Mesenchymal stem cell (in vitro differentiated cells and primary cell): ENCODE measurements around the gene ZNF624. TPM values are rescaled to one million over a fixed set of nuclear protein-coding genes. Genes with fewer than 3 reads are reported as not detected.
"Not testable (repeated sequence)": the region's sequence is repeated elsewhere in the genome, so short reads cannot be mapped to it uniquely, and the experiment has no call there.

Experiments
- DNase-seq: peaks from one replicate; pipeline ENCODE4 v3.0.0-alpha.2; 2013
- H2AFZ ChIP-seq: one replicate; pipeline ENCODE4 v1.6.1; 2013; ENCODE audit warnings: low read depth, mild to moderate bottlenecking, control low read depth, inconsistent platforms, low read length, moderate library complexity
- H2AK5ac ChIP-seq: 2 replicates; pipeline ENCODE4 v1.6.1; 2013; ENCODE audit warnings: low read length, moderate library complexity, mild to moderate bottlenecking, inconsistent platforms; ENCODE audit not compliant: severe bottlenecking
- H2BK120ac ChIP-seq: one replicate; pipeline ENCODE4 v1.6.1; 2013; ENCODE audit warnings: low read depth, mild to moderate bottlenecking, inconsistent platforms, low read length, moderate library complexity
- H2BK12ac ChIP-seq, 2 experiments: one replicate each; pipeline ENCODE4 v1.6.1; 2013; ENCODE audit warnings: inconsistent platforms in 2 of 2, low read length in 2 of 2, mild to moderate bottlenecking in 2 of 2, moderate library complexity in 2 of 2, control low read depth in 1 of 2
- H2BK15ac ChIP-seq: one replicate; pipeline ENCODE4 v1.6.1; 2013; ENCODE audit warnings: mild to moderate bottlenecking, low read depth, inconsistent platforms; ENCODE audit not compliant: poor library complexity, severe bottlenecking
- H2BK5ac ChIP-seq: 2 replicates; pipeline ENCODE4 v1.6.1; 2013; ENCODE audit warnings: low read depth, mild to moderate bottlenecking, low read length, control low read depth, inconsistent platforms; ENCODE audit not compliant: poor library complexity, severe bottlenecking
- H3K14ac ChIP-seq, 2 experiments: one replicate each; pipeline ENCODE4 v1.6.1; 2013; ENCODE audit warnings: inconsistent platforms in 2 of 2, low read length in 2 of 2, control low read depth in 1 of 2, mild to moderate bottlenecking in 1 of 2, moderate library complexity in 1 of 2
- H3K18ac ChIP-seq, 2 experiments: one replicate each; pipeline ENCODE4 v1.6.1; 2013; ENCODE audit warnings: inconsistent platforms in 2 of 2, low read length in 2 of 2, control low read depth in 1 of 2, low read depth in 1 of 2, mild to moderate bottlenecking in 1 of 2
- H3K23ac ChIP-seq, 2 experiments: one replicate each; pipeline ENCODE4 v1.6.1; 2013; ENCODE audit warnings: inconsistent platforms in 2 of 2, low read length in 2 of 2, mild to moderate bottlenecking in 2 of 2, moderate library complexity in 2 of 2, control low read depth in 1 of 2
- H3K27ac ChIP-seq: 2 replicates; pipeline ENCODE4 v1.5.1; 2013; ENCODE audit warnings: mild to moderate bottlenecking, moderate library complexity, low read length, control low read depth, inconsistent platforms; ENCODE audit not compliant: poor library complexity, severe bottlenecking
- H3K27me3 ChIP-seq, 2 experiments: 2 replicates each; pipeline versions ENCODE4 v1.6.1 to v1.7.0; 2013; ENCODE audit warnings: low read length in 2 of 2, mild to moderate bottlenecking in 2 of 2, moderate library complexity in 2 of 2, control low read depth in 1 of 2, inconsistent platforms in 1 of 2; ENCODE audit not compliant: control insufficient read depth in 1 of 2, insufficient read depth in 1 of 2
- H3K36me3 ChIP-seq, 2 experiments: 2 replicates each; pipeline versions ENCODE4 v1.6.1 to v1.7.0; 2013; ENCODE audit warnings: low read length in 2 of 2, control low read depth in 1 of 2, inconsistent platforms in 1 of 2, low read depth in 1 of 2, mild to moderate bottlenecking in 1 of 2; ENCODE audit not compliant: insufficient read depth in 2 of 2, control insufficient read depth in 1 of 2
- H3K4ac ChIP-seq, 2 experiments: one replicate each; pipeline ENCODE4 v1.6.1; 2013; ENCODE audit warnings: inconsistent platforms in 2 of 2, low read length in 2 of 2, mild to moderate bottlenecking in 2 of 2, moderate library complexity in 2 of 2, control low read depth in 1 of 2, low read depth in 1 of 2
- H3K4me1 ChIP-seq: 2 replicates; pipeline ENCODE4 v1.6.1; 2013; ENCODE audit warnings: low read depth, low read length, control low read depth; ENCODE audit not compliant: control insufficient read depth, insufficient read depth
- H3K4me2 ChIP-seq: 2 replicates; pipeline ENCODE4 v1.6.1; 2013; ENCODE audit warnings: low read length, mild to moderate bottlenecking, inconsistent platforms; ENCODE audit not compliant: poor library complexity, severe bottlenecking
- H3K4me3 ChIP-seq, 2 experiments: 2 replicates each; pipeline versions ENCODE4 v1.5.1 to v1.7.0; 2013; ENCODE audit warnings: low read length in 2 of 2, mild to moderate bottlenecking in 2 of 2, control low read depth in 1 of 2, low read depth in 1 of 2; ENCODE audit not compliant: insufficient read depth in 1 of 2
- H3K79me1 ChIP-seq: replicated peaks from 2 replicates; pipeline ENCODE4 v1.6.1; 2013; ENCODE audit warnings: mild to moderate bottlenecking, control low read depth, low read length, inconsistent platforms; ENCODE audit not compliant: poor library complexity, severe bottlenecking
- H3K9ac ChIP-seq: 2 replicates; pipeline ENCODE4 v1.7.0; 2013; ENCODE audit warnings: mild to moderate bottlenecking, low read length, moderate library complexity
- H3K9me3 ChIP-seq: 2 replicates; pipeline ENCODE4 v1.7.0; 2013; ENCODE audit warnings: mild to moderate bottlenecking, low read length; ENCODE audit not compliant: control insufficient read depth
- H4K8ac ChIP-seq: one replicate; pipeline ENCODE4 v1.6.1; 2013; ENCODE audit warnings: inconsistent platforms, mild to moderate bottlenecking, low read length, moderate library complexity
- H4K91ac ChIP-seq: one replicate; pipeline ENCODE4 v1.6.1; 2013; ENCODE audit warnings: mild to moderate bottlenecking, low read length, inconsistent platforms
- WGBS: methylation state at CpG from one replicate; pipeline ENCODE4 v1.1.7; 2013; ENCODE audit warnings: mixed read lengths; 5-methylcytosine and 5-hydroxymethylcytosine counted together
- polyA plus RNA-seq, 2 experiments: library from polyadenylated mRNA; stranded (reverse); fragments of 200-250 nt; gene quantifications; one replicate each; pipeline ENCODE4 v1.2.3, GENCODE V29; 2013

ZNF624 gene
- 3.0 TPM for polyA plus RNA-seq (2013, experiment 1 of 2)
- polyA plus RNA-seq (2013, experiment 2 of 2): 2.8 TPM

DNA sequence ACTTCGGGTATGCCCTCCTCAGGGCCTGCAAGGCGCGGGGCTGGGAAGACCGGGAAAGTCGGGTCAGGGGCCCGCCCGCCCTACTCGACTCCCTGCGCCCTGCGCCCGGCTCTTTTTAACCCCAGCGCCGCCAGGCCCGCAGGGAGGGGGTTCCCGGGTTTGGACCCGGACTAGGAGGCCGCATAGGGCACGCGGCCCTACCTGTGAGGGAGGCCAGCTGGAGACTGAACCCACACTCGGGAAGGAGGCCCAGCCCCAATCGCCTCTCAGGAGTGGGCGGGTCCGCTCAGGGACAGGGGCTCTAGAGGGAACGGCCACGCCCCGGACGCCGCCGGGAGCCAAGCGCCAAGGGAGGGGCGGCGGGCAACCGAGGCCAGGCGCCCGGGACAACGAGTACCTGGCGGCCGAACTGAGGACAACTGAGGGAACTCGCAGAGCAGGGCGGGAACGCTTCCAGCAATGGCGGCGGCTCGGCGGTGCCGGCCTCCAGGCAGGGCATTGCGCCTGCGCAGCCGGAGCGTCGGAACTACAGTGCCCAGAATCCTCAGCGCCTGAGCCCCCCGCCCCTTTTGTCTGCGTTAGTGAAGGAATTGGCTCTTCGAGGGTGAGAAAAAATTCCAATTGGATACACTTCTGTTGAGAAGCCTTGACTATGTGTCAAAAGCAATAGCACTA, at the start of gene ZNF624:
ZNF624 (minus strand) TSS at position 484 of the 675 bp plus-strand sequence.
- peak within 1 kb of the TSS; percentile 88 for H3K9ac ChIP-seq
- H2AFZ ChIP-seq: peak within 1 kb of the TSS; percentile 96
- peak within 1 kb of the TSS; percentile 94 to 96 for H3K18ac ChIP-seq
- H3K23ac ChIP-seq: no peak within 1 kb of the TSS
- H4K8ac ChIP-seq: peak within 1 kb of the TSS; percentile 92
- H3K4ac ChIP-seq: peak within 1 kb of the TSS; percentile 70 to 99
- H3K4me1 ChIP-seq: no peaks in the 10 kb centered on the region
- peak; percentile 91 for DNase-seq
- H3K4me2 ChIP-seq: peak within 1 kb of the TSS; percentile 54
- H3K27ac ChIP-seq: peak within 1 kb of the TSS; percentile 67
- peak within 1 kb of the TSS; percentile 95 for H2BK15ac ChIP-seq
- peaks cover 0 to 18% of the 10 kb centered on the region in 2 experiments for H3K36me3 ChIP-seq
- H3K14ac ChIP-seq: peak within 1 kb of the TSS in 1 of 2 experiments; percentile 94
- under 1% methylated on average over 52 of the region's 55 CpGs for WGBS
- H2BK12ac ChIP-seq: no peak within 1 kb of the TSS
- H3K27me3 ChIP-seq: peaks cover 0 to 5% of the 10 kb centered on the region in 2 experiments
- peak within 1 kb of the TSS; percentile 63 for H2BK5ac ChIP-seq
- peaks cover 4% of the 10 kb centered on the region for H3K9me3 ChIP-seq
- peaks cover 14% of the 10 kb centered on the region for H3K79me1 ChIP-seq
- H2AK5ac ChIP-seq: no peak within 1 kb of the TSS
- peak within 1 kb of the TSS; percentile 71 for H4K91ac ChIP-seq
- H2BK120ac ChIP-seq: peak within 1 kb of the TSS; percentile 51
- H3K4me3 ChIP-seq: peak within 1 kb of the TSS; percentile 85

DNA sequence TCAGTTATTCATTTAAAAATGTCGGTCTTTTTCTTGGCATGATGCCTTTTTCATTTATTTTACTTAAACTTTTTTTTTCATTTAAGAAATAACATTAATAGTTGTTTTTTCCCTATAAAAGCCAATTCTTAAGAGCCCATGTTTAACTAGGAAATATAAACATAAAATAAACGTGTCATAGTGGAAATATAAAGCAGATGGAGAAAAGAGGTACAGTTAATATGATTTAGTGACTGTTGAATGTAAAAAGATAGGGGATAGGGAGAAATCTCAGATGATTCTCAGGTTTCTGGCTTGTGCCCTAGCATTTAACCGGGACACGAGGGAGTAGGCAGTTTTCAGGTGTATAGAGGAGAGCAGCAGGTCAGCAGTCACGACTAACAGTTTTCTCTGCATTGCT, 44.0 kb upstream of the ZNF624 start:
- 70% methylated on average over 4 of the region's 5 CpGs for whole genome bisulfite sequencing
- not testable (repeated sequence) for H2AFZ ChIP-seq

DNA sequence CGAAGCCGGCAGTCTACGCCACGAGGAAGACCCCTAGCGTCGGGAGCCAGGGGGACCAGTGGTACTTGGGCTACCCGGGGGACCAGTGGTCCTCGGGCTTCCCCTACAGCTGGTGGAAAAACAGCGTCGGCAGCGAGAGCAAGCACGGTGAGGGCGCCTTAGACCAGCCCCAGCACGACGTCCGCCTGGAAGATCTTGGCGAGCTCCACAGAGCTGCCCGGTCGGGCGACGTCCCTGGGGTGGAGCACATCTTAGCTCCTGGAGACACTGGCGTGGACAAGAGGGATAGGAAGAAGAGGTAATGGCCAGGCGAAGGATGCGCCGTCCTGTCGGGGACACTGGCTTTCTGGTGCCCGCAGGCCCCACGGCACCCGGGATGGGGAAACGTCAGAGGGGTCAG, 36.8 kb upstream of the ZNF624 start:
- not testable (repeated sequence) for H3K14ac ChIP-seq, H3K4me3 ChIP-seq, H3K79me1 ChIP-seq, H2BK120ac ChIP-seq, H3K9me3 ChIP-seq, H3K27me3 ChIP-seq, H3K27ac ChIP-seq, H3K9ac ChIP-seq, H3K4me1 ChIP-seq, H4K91ac ChIP-seq, H2BK15ac ChIP-seq, H2AK5ac ChIP-seq, H3K23ac ChIP-seq, H3K4me2 ChIP-seq, H4K8ac ChIP-seq, H3K18ac ChIP-seq, H2AFZ ChIP-seq, H2BK5ac ChIP-seq, DNase-seq, H3K36me3 ChIP-seq, H2BK12ac ChIP-seq, H3K4ac ChIP-seq
- 97% methylated on average over 6 of the region's 30 CpGs for WGBS

More for the DNA sequence above, 44.0 kb upstream of the ZNF624 start:
- H3K14ac ChIP-seq, H3K79me1 ChIP-seq, H3K23ac ChIP-seq, H4K8ac ChIP-seq, H3K4me2 ChIP-seq, H3K9ac ChIP-seq, H2BK120ac ChIP-seq, DNase-seq, H3K9me3 ChIP-seq, H3K27me3 ChIP-seq, H2BK15ac ChIP-seq, H2AK5ac ChIP-seq, H3K27ac ChIP-seq, H4K91ac ChIP-seq, H3K4me1 ChIP-seq, H3K18ac ChIP-seq, H3K4me3 ChIP-seq, H2BK12ac ChIP-seq, H3K4ac ChIP-seq, H3K36me3 ChIP-seq, H2BK5ac ChIP-seq: not testable (repeated sequence)

DNA sequence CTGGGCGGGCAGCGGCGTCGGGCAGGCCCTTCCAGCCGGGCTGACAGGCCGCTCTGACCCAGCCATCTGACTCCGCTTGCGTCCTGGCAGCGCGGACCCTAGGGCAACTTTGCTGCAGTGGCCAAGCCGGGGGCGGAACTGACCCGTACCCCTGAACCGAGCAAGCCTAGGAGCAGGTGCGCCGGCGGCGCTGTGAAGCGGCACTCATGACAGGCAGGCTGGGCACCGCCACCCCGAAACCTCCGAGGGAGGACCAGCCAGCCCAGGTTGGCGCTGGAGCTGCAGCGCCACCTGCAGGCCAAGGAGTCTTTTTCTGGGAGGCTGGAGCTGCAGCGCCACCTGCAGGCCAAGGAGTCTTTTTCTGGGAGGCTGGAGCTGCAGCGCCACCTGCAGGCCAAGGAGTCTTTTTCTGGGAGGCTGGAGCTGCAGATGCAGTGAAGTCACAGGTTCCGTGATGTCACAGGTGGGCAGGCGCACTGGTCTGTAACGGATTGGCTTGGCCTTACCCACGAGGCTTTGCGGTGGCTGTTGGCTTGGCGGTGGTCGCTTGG, 36.2 kb upstream of the ZNF624 start, which contains the start of gene CCDC144A:
CCDC144A (plus strand) TSS at position 511 of the 551 bp plus-strand sequence. CDS start 160 bp downstream, outside the sequence.
- H3K9me3 ChIP-seq, H3K23ac ChIP-seq, H2BK120ac ChIP-seq, H4K8ac ChIP-seq, H2BK15ac ChIP-seq, H3K18ac ChIP-seq, H3K36me3 ChIP-seq, H3K27me3 ChIP-seq, H3K9ac ChIP-seq, H3K79me1 ChIP-seq, H2BK5ac ChIP-seq, H3K4me2 ChIP-seq, H2AK5ac ChIP-seq, H3K14ac ChIP-seq, H2BK12ac ChIP-seq, H3K4me1 ChIP-seq, H3K4ac ChIP-seq, H4K91ac ChIP-seq, H3K4me3 ChIP-seq, DNase-seq, H3K27ac ChIP-seq: not testable (repeated sequence)
- 90% methylated on average over 29 of the region's 33 CpGs for WGBS
- H2AFZ ChIP-seq: peak within 1 kb of the TSS; percentile 4
